HG02678 (cell line): ENCODE results near the gene JADE3.
"Not testable (repeated sequence)": the region's sequence is repeated elsewhere in the genome, so short reads cannot be mapped to it uniquely, and the experiment has no call there.

Source experiments
- ATAC-seq: cut with Tn5 transposase; IDR thresholded peaks from one replicate; pipeline ENCODE4 v1.9.1; 2021; ENCODE audit warnings: mild to moderate bottlenecking, moderate library complexity; ENCODE audit not compliant: unreplicated experiment

JADE3 gene

GRCh38 chrX:46929439-46930261 lies 17.4 kb downstream of the JADE3 start:
- no peak for ATAC-seq

- no peak for ATAC-seq
Observed at GRCh38 chrX:46935295-46935694, 23.1 kb downstream of the JADE3 start.

- no peak for ATAC-seq
Observed at GRCh38 chrX:46938589-46938988, 26.4 kb downstream of the JADE3 start.

- no peak for ATAC-seq
Observed at GRCh38 chrX:46941341-46941740, 29.1 kb downstream of the JADE3 start.

GRCh38 chrX:46953137-46953527 lies 40.9 kb downstream of the JADE3 start:
- ATAC-seq, result peak; percentile 72

GRCh38 chrX:46953597-46953996 lies 41.4 kb downstream of the JADE3 start:
- peak; percentile 27 for ATAC-seq

GRCh38 chrX:46954716-46955115 lies 42.5 kb downstream of the JADE3 start:
- ATAC-seq, result no peak

- not testable (repeated sequence) for ATAC-seq
Observed at GRCh38 chrX:46956589-46956988, 44.4 kb downstream of the JADE3 start.

- no peak for ATAC-seq
Observed at GRCh38 chrX:46957297-46957696, 45.1 kb downstream of the JADE3 start.

GRCh38 chrX:46959101-46959500 lies 46.9 kb downstream of the JADE3 start:
- no peak for ATAC-seq

- no peak for ATAC-seq
Observed at GRCh38 chrX:46959985-46960700, 47.9 kb downstream of the JADE3 start.

GRCh38 chrX:46961097-46961496 lies 48.9 kb downstream of the JADE3 start:
- no peak for ATAC-seq

GRCh38 chrX:46961574-46962283 lies 49.5 kb downstream of the JADE3 start:
- no peak for ATAC-seq

GRCh38 chrX:46965125-46965758 lies 53.0 kb downstream of the JADE3 start:
- ATAC-seq, result no peak

- ATAC-seq, result peak; percentile 42
Observed at GRCh38 chrX:46967547-46967946, 55.3 kb downstream of the JADE3 start.

- not testable (repeated sequence) for ATAC-seq
Observed at GRCh38 chrX:46977046-46977445, 64.8 kb downstream of the JADE3 start.

GRCh38 chrX:46978341-46979291 lies 66.4 kb downstream of the JADE3 start:
- no peak for ATAC-seq

GRCh38 chrX:46984705-46985104 lies 72.5 kb downstream of the JADE3 start:
- no peak for ATAC-seq

- ATAC-seq, result no peak
Observed at GRCh38 chrX:46989548-46989947, 77.3 kb downstream of the JADE3 start.

- ATAC-seq, result no peak
Observed at GRCh38 chrX:46991664-46992063, 79.4 kb downstream of the JADE3 start.
